ENCODE data around the gene SCNN1A. TPM values are rescaled to one million over a fixed set of nuclear protein-coding genes. Genes with fewer than 3 reads are reported as not detected.

SCNN1A gene
- total RNA-seq, 1 experiment from 2014 or later = 118 TPM

- intact Hi-C loops (cut with micrococcal nuclease) = no loop called here
- H4K20me1 ChIP-seq (ENCODE audit: insufficient read depth) = no peaks in the 10 kb centered on the region
- no peaks in the 10 kb centered on the region for H3K9me3 ChIP-seq (ENCODE audit: control insufficient read depth in 1 of 2, insufficient read depth in 1 of 2, low read depth in 1 of 2, low read length in 2 of 2)
- ChIA-PET RAD21 (ENCODE audit: low non-redundant PET in 1 of 2, low total read pairs in 2 of 2, uncharacterized antibody in 2 of 2, unreplicated experiment in 2 of 2) (interaction anchor here in 1 of 2 experiments (1.0 kb wide), 1 partner anchor 29 kb away, joined by 3 read pairs; no protein-coding TSS in a partner anchor), POLR2A (interaction anchor here (0.9 to 1.2 kb wide), 4 partner anchors 15 to 193 kb away, joined by 3 to 5 read pairs (median 3); partner anchors contain the start of genes GAPDH and SCNN1A), CTCF (interaction anchor here (1.1 to 1.3 kb wide), 2 partner anchors 14 to 124 kb away, joined by 3 to 5 read pairs; no protein-coding TSS in a partner anchor)
- peak within 1 kb of the TSS; percentile 99 for H3K27ac ChIP-seq (ENCODE audit: low read depth, low read length)
- H3K9ac ChIP-seq (ENCODE audit: low read length) = peak within 1 kb of the TSS; percentile 90
- H2AFZ ChIP-seq (ENCODE audit: low read depth, low read length, poor library complexity, severe bottlenecking) = no peak within 1 kb of the TSS
- H3K36me3 ChIP-seq (ENCODE audit: control insufficient read depth in 1 of 2, insufficient read depth in 2 of 2, low read length in 2 of 2) = no peaks in the 10 kb centered on the region; a peak in 1 of 4 replicates
- BruUV-seq (replicated peaks) = TSS peak; percentile 76
- H3K4me1 ChIP-seq (ENCODE audit: control insufficient read depth in 1 of 2, insufficient read depth in 2 of 2, low read length in 2 of 2) = peaks cover 79 to 86% of the 10 kb centered on the region in 2 experiments
- ATAC-seq (peak; percentile 63), DNase-seq (ENCODE audit: low read depth, low spot score) (no peak)
- peak; percentile 96 for TF ChIP-seq ZFX (IDR thresholded peaks at IDR 0.05)
- TF ChIP-seq MAX (IDR thresholded peaks at IDR 0.05) = no peak
- no peak for TF ChIP-seq POLR2A (IDR thresholded peaks at IDR 0.05; ENCODE audit: borderline replicate concordance, extremely low read depth, insufficient read depth, insufficient read length)
- TF ChIP-seq RAD21 (IDR thresholded peaks at IDR 0.05; ENCODE audit: low read depth) = no peak
- peak; percentile 85 for TF ChIP-seq POLR2AphosphoS5 (IDR thresholded peaks at IDR 0.05; ENCODE audit: low read depth, low read length)
- no peak for TF ChIP-seq CBX3 (IDR thresholded peaks at IDR 0.05; ENCODE audit: low read depth)
- H3K4me2 ChIP-seq (ENCODE audit: low read length) = peak within 1 kb of the TSS; percentile 97
- H3K4me3 ChIP-seq (replicated peaks in 1 of 2; ENCODE audit: low read depth in 1 of 2, low read length in 2 of 2) = peak within 1 kb of the TSS; percentile 84 to 92
- no peaks in the 10 kb centered on the region for H3K9me2 ChIP-seq (ENCODE audit: insufficient read depth)
- no peaks in the 10 kb centered on the region for H3K27me3 ChIP-seq (ENCODE audit: insufficient read depth, low read length)
- peaks cover 58% of the 10 kb centered on the region for H3K79me2 ChIP-seq (ENCODE audit: insufficient read depth, low read length)
Measured at GRCh38 chr12:6341417-6342139, 33.8 kb downstream of the SCNN1A start, which contains the start of gene TNFRSF1A. TNFRSF1A (minus strand) TSS chr12:6342076; CDS start chr12:6341814, 262 bp downstream.

GRCh38 chr12:6340745-6341416 lies 34.5 kb downstream of the SCNN1A start:
- POLR2A ChIA-PET = interaction anchor here (1.2 kb wide), 1 partner anchor 34 kb away, joined by 3 read pairs; the partner anchor contains the start of gene SCNN1A
- Histone ChIP-seq H3K4me1 (ENCODE audit: control insufficient read depth in 1 of 2, insufficient read depth in 2 of 2, low read length in 2 of 2) (peaks cover 74 to 86% of the 10 kb centered on the region in 2 experiments), H3K36me3 (ENCODE audit: control insufficient read depth in 1 of 2, insufficient read depth in 2 of 2, low read length in 2 of 2) (no peaks in the 10 kb centered on the region; a peak in 1 of 4 replicates), H3K27me3 (ENCODE audit: insufficient read depth, low read length) (no peaks in the 10 kb centered on the region), H4K20me1 (ENCODE audit: insufficient read depth) (no peaks in the 10 kb centered on the region), H3K79me2 (ENCODE audit: insufficient read depth, low read length) (peaks cover 63% of the 10 kb centered on the region), H3K27ac (ENCODE audit: low read depth, low read length) (peak overlapping the region; percentile 99), H2AFZ (ENCODE audit: low read depth, low read length, poor library complexity, severe bottlenecking) (no peak overlapping the region), H3K9me2 (ENCODE audit: insufficient read depth) (no peaks in the 10 kb centered on the region), H3K9ac (ENCODE audit: low read length) (peak overlapping the region; percentile 90), H3K4me2 (ENCODE audit: low read length) (peak overlapping the region; percentile 97), H3K9me3 (ENCODE audit: control insufficient read depth in 1 of 2, insufficient read depth in 1 of 2, low read depth in 1 of 2, low read length in 2 of 2) (no peaks in the 10 kb centered on the region), H3K4me3 (replicated peaks in 1 of 2; ENCODE audit: low read depth in 1 of 2, low read length in 2 of 2) (peak overlapping the region; percentile 84 to 92)
- DNase-seq (ENCODE audit: low read depth, low spot score) (no peak), ATAC-seq (no peak)
- RAD21 ChIA-PET (ENCODE audit: low non-redundant PET in 1 of 2, low total read pairs in 2 of 2, uncharacterized antibody in 2 of 2, unreplicated experiment in 2 of 2) = no interaction called here
- TF ChIP-seq RAD21 (IDR thresholded peaks at IDR 0.05; ENCODE audit: low read depth) (no peak), ZBTB33 (IDR thresholded peaks at IDR 0.05; ENCODE audit: extremely low read depth, insufficient replicate concordance, low read length) (no peak), SP1 (IDR thresholded peaks at IDR 0.05; ENCODE audit: low read depth) (no peak), EGR1 (IDR thresholded peaks at IDR 0.05; ENCODE audit: low read depth) (no peak), ZFX (IDR thresholded peaks at IDR 0.05) (no peak), MAX (IDR thresholded peaks at IDR 0.05) (no peak), FOSL1 (IDR thresholded peaks at IDR 0.05; ENCODE audit: low read depth) (no peak), SRF (IDR thresholded peaks at IDR 0.05; ENCODE audit: low read depth) (no peak), ATF3 (IDR thresholded peaks at IDR 0.05) (no peak), POLR2A (IDR thresholded peaks at IDR 0.05; ENCODE audit: borderline replicate concordance, extremely low read depth, insufficient read depth, insufficient read length) (no peak), POLR2AphosphoS5 (IDR thresholded peaks at IDR 0.05; ENCODE audit: low read depth, low read length) (no peak; the same call in 1 of the 2 replicates)
- CTCF ChIA-PET = no interaction called here
- intact Hi-C loops (cut with micrococcal nuclease) = no loop called here
- no TSS peak for BruUV-seq (replicated peaks)
